Measurements from ENCODE around the gene LCMT1.

- TF ChIP-seq POLR2A (IDR thresholded peaks at IDR 0.05; ENCODE audit: low read length) (no peak), GATA1 (IDR thresholded peaks at IDR 0.05; ENCODE audit: low read depth, low read length) (no peak)
Measured at GRCh38 chr16:25124503-25124902, 13.0 kb downstream of the LCMT1 start.
